ENCODE measurements around the gene OGA.

Gene OGA

GRCh38 chr10:101851411-101852116 lies 33.3 kb upstream of the OGA start:
- TF ChIP-seq EZH2phosphoT487 (conservative IDR thresholded peaks at IDR 0.05; ENCODE audit: low read length): no peak
- no peak for TF ChIP-seq CTCF (IDR thresholded peaks at IDR 0.05; ENCODE audit: insufficient read depth, low read length, poor library complexity, severe bottlenecking)
- no peaks in the 10 kb centered on the region for H3K9me2 ChIP-seq (replicated peaks; ENCODE audit: insufficient read depth, low read length)
- no peaks in the 10 kb centered on the region for H3K79me2 ChIP-seq (ENCODE audit: insufficient read depth, low read length)
- H3K4me3 ChIP-seq (ENCODE audit: insufficient read depth, low read length, poor library complexity, severe bottlenecking): no peak overlapping the region
- H3K9me3 ChIP-seq (ENCODE audit: insufficient read depth, low read length): no peaks in the 10 kb centered on the region
- H3K9ac ChIP-seq (ENCODE audit: low read length): no peak overlapping the region
- H3K4me2 ChIP-seq (ENCODE audit: low read depth, low read length, poor library complexity, severe bottlenecking): no peak overlapping the region
- H2AFZ ChIP-seq (ENCODE audit: low read depth, low read length, severe bottlenecking): no peak overlapping the region
- H4K20me1 ChIP-seq (ENCODE audit: low read depth, low read length): no peaks in the 10 kb centered on the region
- H3K36me3 ChIP-seq (ENCODE audit: low read length): no peaks in the 10 kb centered on the region
- no peaks in the 10 kb centered on the region for H3K27me3 ChIP-seq (ENCODE audit: low read length)
- H3F3A ChIP-seq (ENCODE audit: insufficient read depth): no peaks in the 10 kb centered on the region
- H3K27ac ChIP-seq (ENCODE audit: low read depth, low read length): no peak overlapping the region

- H3F3A ChIP-seq (ENCODE audit: insufficient read depth): no peaks in the 10 kb centered on the region
- no peaks in the 10 kb centered on the region for H3K9me2 ChIP-seq (replicated peaks; ENCODE audit: insufficient read depth, low read length)
- no peaks in the 10 kb centered on the region for H3K36me3 ChIP-seq (ENCODE audit: low read length)
- TF ChIP-seq EZH2phosphoT487 (conservative IDR thresholded peaks at IDR 0.05; ENCODE audit: low read length) (no peak), CTCF (IDR thresholded peaks at IDR 0.05; ENCODE audit: insufficient read depth, low read length, poor library complexity, severe bottlenecking) (no peak)
- no peak overlapping the region for H2AFZ ChIP-seq (ENCODE audit: low read depth, low read length, severe bottlenecking)
- no peaks in the 10 kb centered on the region for H3K27me3 ChIP-seq (ENCODE audit: low read length)
- no peak overlapping the region for H3K9ac ChIP-seq (ENCODE audit: low read length)
- no peak overlapping the region for H3K4me3 ChIP-seq (ENCODE audit: insufficient read depth, low read length, poor library complexity, severe bottlenecking)
- no peak overlapping the region for H3K4me2 ChIP-seq (ENCODE audit: low read depth, low read length, poor library complexity, severe bottlenecking)
- H3K9me3 ChIP-seq (ENCODE audit: insufficient read depth, low read length): no peaks in the 10 kb centered on the region
- H3K27ac ChIP-seq (ENCODE audit: low read depth, low read length): no peak overlapping the region
- H4K20me1 ChIP-seq (ENCODE audit: low read depth, low read length): no peaks in the 10 kb centered on the region
- no peaks in the 10 kb centered on the region for H3K79me2 ChIP-seq (ENCODE audit: insufficient read depth, low read length)
Observed at GRCh38 chr10:101850749-101851148, 32.5 kb upstream of the OGA start.

GRCh38 chr10:101848894-101849351 lies 30.7 kb upstream of the OGA start:
- H4K20me1 ChIP-seq (ENCODE audit: low read depth, low read length): no peaks in the 10 kb centered on the region
- H3K27me3 ChIP-seq (ENCODE audit: low read length): no peaks in the 10 kb centered on the region
- TF ChIP-seq CTCF (IDR thresholded peaks at IDR 0.05; ENCODE audit: insufficient read depth, low read length, poor library complexity, severe bottlenecking): no peak
- no peak for TF ChIP-seq EZH2phosphoT487 (conservative IDR thresholded peaks at IDR 0.05; ENCODE audit: low read length)
- no peaks in the 10 kb centered on the region for H3K9me3 ChIP-seq (ENCODE audit: insufficient read depth, low read length)
- H3K27ac ChIP-seq (ENCODE audit: low read depth, low read length): no peak overlapping the region
- no peaks in the 10 kb centered on the region for H3K79me2 ChIP-seq (ENCODE audit: insufficient read depth, low read length)
- no peak overlapping the region for H3K4me2 ChIP-seq (ENCODE audit: low read depth, low read length, poor library complexity, severe bottlenecking)
- no peaks in the 10 kb centered on the region for H3K9me2 ChIP-seq (replicated peaks; ENCODE audit: insufficient read depth, low read length)
- H3F3A ChIP-seq (ENCODE audit: insufficient read depth): no peaks in the 10 kb centered on the region
- H3K4me3 ChIP-seq (ENCODE audit: insufficient read depth, low read length, poor library complexity, severe bottlenecking): no peak overlapping the region
- no peak overlapping the region for H2AFZ ChIP-seq (ENCODE audit: low read depth, low read length, severe bottlenecking)
- H3K36me3 ChIP-seq (ENCODE audit: low read length): no peaks in the 10 kb centered on the region
- H3K9ac ChIP-seq (ENCODE audit: low read length): no peak overlapping the region
